ENCODE data around the gene TLE2. TPM values are rescaled to one million over a fixed set of nuclear protein-coding genes. Genes with fewer than 3 reads are reported as not detected.

TLE2 gene
- total RNA-seq, 1 experiment from 2014 or later, result not detected

DNA sequence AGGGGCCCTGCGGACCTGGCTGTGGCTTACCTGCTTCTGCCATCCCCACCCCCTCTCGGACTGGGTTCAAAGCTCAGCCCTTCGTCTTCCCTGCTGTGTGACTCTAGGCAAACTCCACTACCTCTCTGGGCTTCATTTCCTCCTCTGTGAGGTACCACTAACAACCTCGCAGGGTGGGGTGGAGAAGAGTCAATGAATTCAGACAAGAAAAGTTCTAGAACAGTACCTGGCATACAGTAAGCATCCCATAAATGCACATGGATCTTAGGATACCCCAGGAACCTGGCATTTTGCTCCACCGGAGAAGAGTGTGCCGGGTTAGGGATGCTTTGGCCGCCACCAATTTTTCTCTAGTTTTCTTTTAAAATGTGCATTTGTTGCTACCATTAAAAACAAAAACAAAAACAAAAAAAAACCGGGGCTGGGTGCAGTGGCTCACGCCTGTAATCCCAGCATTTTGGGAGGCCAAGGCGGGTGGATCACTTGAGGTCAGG is 29.8 kb upstream of the TLE2 start:
- no peaks in the 10 kb centered on the region for H3K27me3 ChIP-seq (ENCODE audit: low read length)
- H3K9me2 ChIP-seq (replicated peaks; ENCODE audit: insufficient read depth, low read length), result no peaks in the 10 kb centered on the region
- H3K4me3 ChIP-seq (ENCODE audit: low read length), result no peak overlapping the region
- H3K36me3 ChIP-seq (ENCODE audit: insufficient read depth, low read length), result peaks cover 6% of the 10 kb centered on the region; the same call in 1 of the 2 replicates
- H3K9me3 ChIP-seq (ENCODE audit: low read length), result no peaks in the 10 kb centered on the region
- H4K20me1 ChIP-seq (ENCODE audit: insufficient read depth, low read depth, low read length), result 0 out of 2 replicates have a peak, but pooled peaks cover 12% of the 10 kb centered on the region
- H3K9ac ChIP-seq (ENCODE audit: low read length), result no peak overlapping the region
- H3K4me1 ChIP-seq (ENCODE audit: low read length), result peaks cover 11% of the 10 kb centered on the region
- no peak overlapping the region for H2AFZ ChIP-seq (ENCODE audit: low read length)
- H3K79me2 ChIP-seq (ENCODE audit: low read length), result no peaks in the 10 kb centered on the region; the same call in 1 of the 2 replicates
- no peak overlapping the region for H3K27ac ChIP-seq (ENCODE audit: low read length)
- no peak for DNase-seq
- H3K4me2 ChIP-seq (ENCODE audit: low read depth, low read length, poor library complexity, severe bottlenecking), result no peak overlapping the region

GRCh38 chr19:3058009-3058820 is 29.1 kb upstream of the TLE2 start:
- Histone ChIP-seq H3K36me3 (ENCODE audit: insufficient read depth, low read length) (peaks cover 6% of the 10 kb centered on the region; the same call in 1 of the 2 replicates), H4K20me1 (ENCODE audit: insufficient read depth, low read depth, low read length) (0 out of 2 replicates have a peak, but pooled peaks cover 12% of the 10 kb centered on the region), H3K27me3 (ENCODE audit: low read length) (no peaks in the 10 kb centered on the region), H3K9ac (ENCODE audit: low read length) (no peak overlapping the region), H3K4me3 (ENCODE audit: low read length) (no peak overlapping the region), H3K4me1 (ENCODE audit: low read length) (peaks cover 11% of the 10 kb centered on the region), H3K27ac (ENCODE audit: low read length) (no peak overlapping the region), H3K79me2 (ENCODE audit: low read length) (no peaks in the 10 kb centered on the region; the same call in 1 of the 2 replicates), H3K9me2 (replicated peaks; ENCODE audit: insufficient read depth, low read length) (no peaks in the 10 kb centered on the region), H3K4me2 (ENCODE audit: low read depth, low read length, poor library complexity, severe bottlenecking) (no peak overlapping the region), H3K9me3 (ENCODE audit: low read length) (no peaks in the 10 kb centered on the region), H2AFZ (ENCODE audit: low read length) (no peak overlapping the region)
- no peak for DNase-seq

DNA sequence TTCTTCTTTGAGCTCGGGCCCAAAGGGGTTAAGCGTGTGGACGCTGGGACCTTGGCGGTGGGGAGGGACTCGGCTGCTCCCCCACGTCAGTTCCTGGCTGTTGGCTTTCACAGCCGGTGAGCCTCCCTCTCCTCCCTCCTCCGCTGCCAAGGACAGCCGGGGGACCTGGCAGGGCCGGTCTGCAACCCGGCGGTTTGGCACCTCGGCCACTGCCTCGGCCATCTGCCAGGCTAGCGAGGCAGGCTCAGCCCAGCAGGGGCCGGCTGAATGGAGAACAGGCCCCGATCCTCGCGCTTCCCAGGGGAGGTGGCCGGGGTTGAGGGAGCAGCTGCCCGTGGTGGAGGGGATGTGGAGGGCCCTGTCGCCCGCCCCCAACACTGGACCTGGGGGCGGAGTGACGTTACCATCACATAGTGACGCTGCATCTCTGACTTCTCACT is 28.2 kb upstream of the TLE2 start:
- H2AFZ ChIP-seq (ENCODE audit: low read length), result no peak overlapping the region
- H3K36me3 ChIP-seq (ENCODE audit: insufficient read depth, low read length), result peaks cover 6% of the 10 kb centered on the region; the same call in 1 of the 2 replicates
- H3K4me3 ChIP-seq (ENCODE audit: low read length), result no peak overlapping the region
- DNase-seq, result no peak
- no peaks in the 10 kb centered on the region for H3K27me3 ChIP-seq (ENCODE audit: low read length)
- H3K27ac ChIP-seq (ENCODE audit: low read length), result no peak overlapping the region
- 0 out of 2 replicates have a peak, but pooled peaks cover 12% of the 10 kb centered on the region for H4K20me1 ChIP-seq (ENCODE audit: insufficient read depth, low read depth, low read length)
- peaks cover 6% of the 10 kb centered on the region for H3K4me1 ChIP-seq (ENCODE audit: low read length)
- no peaks in the 10 kb centered on the region for H3K9me2 ChIP-seq (replicated peaks; ENCODE audit: insufficient read depth, low read length)
- H3K79me2 ChIP-seq (ENCODE audit: low read length), result no peaks in the 10 kb centered on the region; the same call in 1 of the 2 replicates
- H3K9me3 ChIP-seq (ENCODE audit: low read length), result no peaks in the 10 kb centered on the region
- no peak overlapping the region for H3K4me2 ChIP-seq (ENCODE audit: low read depth, low read length, poor library complexity, severe bottlenecking)
- H3K9ac ChIP-seq (ENCODE audit: low read length), result no peak overlapping the region

DNA sequence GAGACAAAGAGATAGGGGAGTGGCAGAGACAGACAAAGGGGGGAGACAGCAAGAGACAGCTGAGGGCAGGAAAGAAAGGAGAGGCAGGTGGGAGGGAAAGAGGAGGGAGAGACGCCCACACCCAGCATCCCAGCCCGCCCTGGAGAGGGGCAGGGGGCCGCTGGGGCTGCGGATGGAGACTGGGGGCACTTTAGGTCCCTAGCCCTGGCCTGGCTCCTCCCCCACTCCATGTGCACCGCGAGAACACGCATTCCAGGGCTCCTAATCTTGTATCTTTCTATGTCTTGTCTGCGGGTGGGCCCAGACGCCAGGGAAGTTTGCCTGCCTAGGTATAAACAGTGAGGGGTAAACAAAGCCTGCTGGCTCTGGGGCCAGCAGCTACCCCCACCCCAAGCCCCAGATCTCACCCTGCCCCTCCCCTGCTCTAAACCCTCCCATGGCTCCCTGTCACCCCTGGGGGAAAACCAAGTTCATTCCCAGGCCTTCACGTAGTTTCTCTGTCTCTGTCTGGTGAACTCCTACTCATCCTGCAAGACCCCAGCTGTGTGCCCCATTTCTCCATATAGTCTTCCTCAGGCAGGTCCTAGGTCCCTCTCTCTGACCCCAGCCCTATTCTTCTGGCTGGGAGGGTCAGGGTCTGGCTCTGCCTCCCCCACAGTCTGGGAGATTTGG is 27.5 kb upstream of the TLE2 start:
- Histone ChIP-seq H3K9me3 (ENCODE audit: low read length) (no peaks in the 10 kb centered on the region), H3K9ac (ENCODE audit: low read length) (no peak overlapping the region), H3K4me1 (ENCODE audit: low read length) (peaks cover 6% of the 10 kb centered on the region), H3K9me2 (replicated peaks; ENCODE audit: insufficient read depth, low read length) (no peaks in the 10 kb centered on the region), H3K36me3 (ENCODE audit: insufficient read depth, low read length) (peaks cover 6% of the 10 kb centered on the region; the same call in 1 of the 2 replicates), H3K27me3 (ENCODE audit: low read length) (no peaks in the 10 kb centered on the region), H2AFZ (ENCODE audit: low read length) (no peak overlapping the region), H3K79me2 (ENCODE audit: low read length) (no peaks in the 10 kb centered on the region; the same call in 1 of the 2 replicates), H4K20me1 (ENCODE audit: insufficient read depth, low read depth, low read length) (0 out of 2 replicates have a peak, but pooled peaks cover 12% of the 10 kb centered on the region), H3K27ac (ENCODE audit: low read length) (no peak overlapping the region), H3K4me2 (ENCODE audit: low read depth, low read length, poor library complexity, severe bottlenecking) (no peak overlapping the region), H3K4me3 (ENCODE audit: low read length) (no peak overlapping the region)
- no peak for DNase-seq

DNA sequence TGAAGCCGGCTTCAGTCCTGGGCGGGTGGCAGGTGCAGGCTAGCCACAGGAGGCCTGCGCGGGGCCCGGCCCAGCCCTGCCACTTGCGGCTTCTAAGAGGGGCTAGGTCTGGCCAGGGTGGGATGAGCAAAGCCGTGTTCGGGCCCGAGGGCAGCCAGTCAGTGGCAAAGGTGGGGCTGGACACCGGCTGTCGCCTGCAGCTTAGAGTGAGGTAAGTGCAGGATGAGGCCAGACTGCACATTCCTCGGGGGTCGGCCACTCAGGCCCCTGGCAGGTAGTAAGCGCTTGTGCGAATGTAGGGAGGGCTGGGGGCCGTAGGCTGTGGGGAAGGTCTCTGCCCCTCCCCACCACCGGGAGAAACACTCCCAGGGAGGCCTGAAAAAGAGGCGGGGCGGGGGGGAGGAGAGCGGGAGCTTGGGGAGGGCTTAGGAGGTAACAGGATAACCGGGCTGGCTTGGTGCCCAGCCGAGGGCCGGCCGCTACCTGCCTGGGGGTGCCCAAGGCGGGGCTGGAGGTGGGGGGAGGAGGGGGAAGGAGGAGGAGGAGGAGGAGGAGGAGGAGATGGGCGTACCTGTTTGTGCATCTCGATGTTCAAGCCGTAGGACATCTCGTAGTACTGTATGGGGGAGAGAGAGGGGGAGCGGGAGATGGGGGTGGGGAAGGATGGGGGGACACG is 26.8 kb upstream of the TLE2 start:
- Histone ChIP-seq H2AFZ (ENCODE audit: low read length) (no peak overlapping the region), H3K4me3 (ENCODE audit: low read length) (no peak overlapping the region), H3K27ac (ENCODE audit: low read length) (no peak overlapping the region), H3K4me2 (ENCODE audit: low read depth, low read length, poor library complexity, severe bottlenecking) (no peak overlapping the region), H3K36me3 (ENCODE audit: insufficient read depth, low read length) (peaks cover 6% of the 10 kb centered on the region; the same call in 1 of the 2 replicates), H3K27me3 (ENCODE audit: low read length) (no peaks in the 10 kb centered on the region), H3K9ac (ENCODE audit: low read length) (no peak overlapping the region), H3K4me1 (ENCODE audit: low read length) (peaks cover under 1% of the 10 kb centered on the region), H3K9me2 (replicated peaks; ENCODE audit: insufficient read depth, low read length) (no peaks in the 10 kb centered on the region), H4K20me1 (ENCODE audit: insufficient read depth, low read depth, low read length) (peaks cover 12% of the 10 kb centered on the region; the same call in 1 of the 2 replicates), H3K9me3 (ENCODE audit: low read length) (no peaks in the 10 kb centered on the region), H3K79me2 (ENCODE audit: low read length) (no peaks in the 10 kb centered on the region; the same call in 1 of the 2 replicates)
- no peak for DNase-seq

- peak; percentile 35 for DNase-seq
- no peak overlapping the region for H2AFZ ChIP-seq (ENCODE audit: low read length)
- H3K9me3 ChIP-seq (ENCODE audit: low read length), result no peaks in the 10 kb centered on the region
- no peak overlapping the region for H3K4me2 ChIP-seq (ENCODE audit: low read depth, low read length, poor library complexity, severe bottlenecking)
- no peak overlapping the region for H3K9ac ChIP-seq (ENCODE audit: low read length)
- H3K36me3 ChIP-seq (ENCODE audit: insufficient read depth, low read length), result peaks cover 6% of the 10 kb centered on the region; the same call in 1 of the 2 replicates
- H3K27ac ChIP-seq (ENCODE audit: low read length), result no peak overlapping the region
- H3K4me1 ChIP-seq (ENCODE audit: low read length), result no peaks in the 10 kb centered on the region
- H3K4me3 ChIP-seq (ENCODE audit: low read length), result no peak overlapping the region
- H4K20me1 ChIP-seq (ENCODE audit: insufficient read depth, low read depth, low read length), result peaks cover 12% of the 10 kb centered on the region; the same call in 1 of the 2 replicates
- H3K79me2 ChIP-seq (ENCODE audit: low read length), result no peaks in the 10 kb centered on the region; the same call in 1 of the 2 replicates
- H3K27me3 ChIP-seq (ENCODE audit: low read length), result no peaks in the 10 kb centered on the region
- no peaks in the 10 kb centered on the region for H3K9me2 ChIP-seq (replicated peaks; ENCODE audit: insufficient read depth, low read length)
Observed at GRCh38 chr19:3054972-3055740, 26.1 kb upstream of the TLE2 start.

GRCh38 chr19:3054265-3054971 is 25.3 kb upstream of the TLE2 start:
- DNase-seq, result peak; percentile 41
- no peak overlapping the region for H3K4me2 ChIP-seq (ENCODE audit: low read depth, low read length, poor library complexity, severe bottlenecking)
- H3K9me3 ChIP-seq (ENCODE audit: low read length), result no peaks in the 10 kb centered on the region
- peaks cover under 1% of the 10 kb centered on the region; the same call in 1 of the 2 replicates for H3K36me3 ChIP-seq (ENCODE audit: insufficient read depth, low read length)
- no peaks in the 10 kb centered on the region for H3K4me1 ChIP-seq (ENCODE audit: low read length)
- H3K9me2 ChIP-seq (replicated peaks; ENCODE audit: insufficient read depth, low read length), result no peaks in the 10 kb centered on the region
- no peak overlapping the region for H2AFZ ChIP-seq (ENCODE audit: low read length)
- H3K9ac ChIP-seq (ENCODE audit: low read length), result no peak overlapping the region
- H3K27ac ChIP-seq (ENCODE audit: low read length), result no peak overlapping the region
- H3K4me3 ChIP-seq (ENCODE audit: low read length), result no peak overlapping the region
- peaks cover 5% of the 10 kb centered on the region; the same call in 1 of the 2 replicates for H4K20me1 ChIP-seq (ENCODE audit: insufficient read depth, low read depth, low read length)
- no peaks in the 10 kb centered on the region for H3K27me3 ChIP-seq (ENCODE audit: low read length)
- H3K79me2 ChIP-seq (ENCODE audit: low read length), result no peaks in the 10 kb centered on the region

All from Karpas-422 (cell line).